Thyroid gland (tissue), 4 donors: ENCODE results near the gene SLC25A39.
"Not testable (repeated sequence)": the region's sequence is repeated elsewhere in the genome, so short reads cannot be mapped to it uniquely, and the experiment has no call there.

Experiments
- CTCF ChIP-seq, 6 experiments: fragments of 200-600 bp in 3 of 6; fragments of 450-650 bp in 3 of 6; sonication (generic) in 3 of 6; IDR thresholded peaks; one replicate each; pipeline ENCODE4 v1.5.1; 2016 to 2019; ENCODE audit warnings: antibody characterized with exemption in 6 of 6, mild to moderate bottlenecking in 2 of 6, inconsistent platforms in 1 of 6, moderate library complexity in 1 of 6
- POLR2A ChIP-seq, 2 donors: fragments of 450-650 bp; IDR thresholded peaks; one replicate each; pipeline ENCODE4 v1.6.1; 2017; ENCODE audit warnings: antibody characterized with exemption in 2 of 2, mild to moderate bottlenecking in 2 of 2, moderate library complexity in 1 of 2

- TF ChIP-seq CTCF, POLR2A (IDR thresholded peaks at IDR 0.05): not testable (repeated sequence)
These were observed 22.8 kb upstream of the SLC25A39 start for GRCh38 chr17:44347206-44348055.
